ENCODE data around the gene LTA.

GRCh38 chr6:31540640-31541039 is 31.4 kb upstream of the LTA start:
- TF ChIP-seq CTCF (optimal IDR thresholded peaks at IDR 0.05 in 1 of 3, IDR thresholded peaks at IDR 0.05 in 1 of 3, conservative IDR thresholded peaks at IDR 0.05 in 1 of 3; ENCODE audit: extremely low read depth in 1 of 3, insufficient read depth in 2 of 3, low read length in 3 of 3) (no peak), EZH2 (IDR thresholded peaks at IDR 0.05; ENCODE audit: low read length) (no peak)

Data from keratinocyte (primary cell).